IMR-90 (cell line): Measurements from ENCODE around the gene DIP2C. TPM values are rescaled to one million over a fixed set of nuclear protein-coding genes. Genes with fewer than 3 reads are reported as not detected.

Experiments used
- ATAC-seq: fragments of 200-7000 bp; cut with Tn5 transposase; 2 replicates; pipeline ENCODE4 v1.9.1; 2020; ENCODE audit warnings: low read depth, mild to moderate bottlenecking, moderate library complexity
- BruUV-seq: library from RNA; stranded (reverse); fragments of 400-500 nt; replicated peaks from 2 replicates; lab custom pipeline; 2021; lab: Mats Ljungman, UMichigan
- CTCF ChIA-PET: fragments of 300-600 bp; formaldehyde crosslinking; extraction: SDS; loops from one replicate; lab custom pipeline; 2021; ENCODE audit warnings: antibody characterized with exemption; lab: Yijun Ruan, JAX
- POLR2A ChIA-PET: fragments of 300-600 bp; sonication (Branson Sonifier 250); formaldehyde crosslinking; loops from one replicate; lab custom pipeline; 2022; ENCODE audit warnings: antibody characterized with exemption; ENCODE audit not compliant: unreplicated experiment; lab: Charles Lee
- DNase-seq: peaks from one replicate; pipeline ENCODE4 v3.0.0; 2013
- H2AFZ ChIP-seq: replicated peaks from 2 replicates; pipeline ENCODE3; 2013; ENCODE audit warnings: low read length, mild to moderate bottlenecking; ENCODE audit not compliant: poor library complexity
- H2AK5ac ChIP-seq: 2 replicates; pipeline ENCODE4 v1.6.1; 2013; ENCODE audit warnings: low read depth, low read length, inconsistent platforms
- H2AK9ac ChIP-seq: replicated peaks from 2 replicates; pipeline ENCODE3; 2013; ENCODE audit warnings: mild to moderate bottlenecking, low read depth, low read length, moderate library complexity; ENCODE audit not compliant: poor library complexity
- H2BK120ac ChIP-seq: 2 replicates; pipeline ENCODE4 v1.6.1; 2013; ENCODE audit warnings: low read depth, low read length, inconsistent platforms
- H2BK15ac ChIP-seq: 3 replicates; pipeline ENCODE4 v1.6.1; 2013; ENCODE audit warnings: low read depth, low read length, inconsistent platforms
- H2BK20ac ChIP-seq: 2 replicates; pipeline ENCODE4 v1.6.1; 2013; ENCODE audit warnings: low read depth, mild to moderate bottlenecking, inconsistent platforms, low read length, moderate library complexity
- H2BK5ac ChIP-seq: 2 replicates; pipeline ENCODE4 v1.6.1; 2013; ENCODE audit warnings: mild to moderate bottlenecking, low read depth, low read length, inconsistent platforms; ENCODE audit not compliant: poor library complexity, severe bottlenecking
- H3K14ac ChIP-seq: replicated peaks from 2 replicates; pipeline ENCODE4 v1.6.1; 2013; ENCODE audit warnings: low read depth, low read length, inconsistent platforms
- H3K18ac ChIP-seq: 2 replicates; pipeline ENCODE4 v1.6.1; 2013; ENCODE audit warnings: low read depth, low read length, control low read depth
- H3K23ac ChIP-seq: 2 replicates; pipeline ENCODE4 v1.6.1; 2013; ENCODE audit warnings: low read depth, low read length, inconsistent platforms
- H3K27ac ChIP-seq: 2 replicates; pipeline ENCODE4 v1.5.1; 2013; ENCODE audit warnings: mild to moderate bottlenecking, control low read depth, low read length; ENCODE audit not compliant: insufficient read depth
- H3K27me3 ChIP-seq: 2 replicates; pipeline ENCODE4 v1.6.1; 2013; ENCODE audit warnings: low read length; ENCODE audit not compliant: control insufficient read depth, insufficient read depth
- H3K36me3 ChIP-seq: 2 replicates; pipeline ENCODE4 v1.6.1; 2013; ENCODE audit warnings: low read length, mixed read lengths; ENCODE audit not compliant: control insufficient read depth, insufficient read depth
- H3K4ac ChIP-seq: 2 replicates; pipeline ENCODE4 v1.6.1; 2013; ENCODE audit warnings: low read depth, low read length, inconsistent platforms
- H3K4me1 ChIP-seq: 2 replicates; pipeline ENCODE4 v1.6.1; 2013; ENCODE audit warnings: low read length, mixed read lengths; ENCODE audit not compliant: control insufficient read depth, insufficient read depth
- H3K4me2 ChIP-seq: 2 replicates; pipeline ENCODE4 v1.6.1; 2013; ENCODE audit warnings: low read depth, mild to moderate bottlenecking, control low read depth, low read length, moderate library complexity
- H3K4me3 ChIP-seq: 2 replicates; pipeline ENCODE4 v1.5.1; 2013; ENCODE audit warnings: low read depth, mild to moderate bottlenecking, control low read depth, low read length, moderate library complexity; ENCODE audit not compliant: insufficient read depth
- H3K56ac ChIP-seq: 2 replicates; pipeline ENCODE4 v1.6.1; 2013; ENCODE audit warnings: low read length, inconsistent platforms; ENCODE audit not compliant: insufficient read depth; ENCODE audit errors: extremely low read depth
- H3K79me1 ChIP-seq, 2 experiments: 2 replicates each; pipeline ENCODE4 v1.6.1; 2013; ENCODE audit warnings: low read length in 2 of 2, inconsistent platforms in 1 of 2, low read depth in 1 of 2
- H3K9ac ChIP-seq: 2 replicates; pipeline ENCODE4 v1.6.1; 2013; ENCODE audit warnings: low read depth, low read length, control low read depth
- H3K9me1 ChIP-seq: 2 replicates; pipeline ENCODE4 v1.6.1; 2013; ENCODE audit warnings: low read length, inconsistent platforms; ENCODE audit not compliant: insufficient read depth
- H3K9me3 ChIP-seq: 2 replicates; pipeline ENCODE4 v1.6.1; 2013; ENCODE audit warnings: low read length; ENCODE audit not compliant: control insufficient read depth, insufficient read depth
- H4K20me1 ChIP-seq: 2 replicates; pipeline ENCODE4 v1.6.1; 2013; ENCODE audit warnings: low read length, inconsistent platforms; ENCODE audit not compliant: insufficient read depth
- H4K5ac ChIP-seq: 2 replicates; pipeline ENCODE4 v1.6.1; 2013; ENCODE audit warnings: mild to moderate bottlenecking, low read depth, low read length, control low read depth
- H4K8ac ChIP-seq, 2 experiments: 2 replicates each; pipeline ENCODE4 v1.6.1; 2013; ENCODE audit warnings: low read depth in 2 of 2, low read length in 2 of 2, control low read depth in 1 of 2, inconsistent platforms in 1 of 2
- H4K91ac ChIP-seq: 2 replicates; pipeline ENCODE4 v1.6.1; 2013; ENCODE audit warnings: low read depth, low read length, inconsistent platforms; ENCODE audit not compliant: insufficient read depth
- CHD1 ChIP-seq: IDR thresholded peaks from 2 replicates; pipeline ENCODE4 v1.6.1; 2012; ENCODE audit warnings: low read depth, low read length, improper control_type of control experiment
- FOS ChIP-seq: fragments of 150-350 bp; IDR thresholded peaks from 2 replicates; pipeline ENCODE4 v1.6.1; 2016; ENCODE audit warnings: low read depth, low read length
- MAFK ChIP-seq: IDR thresholded peaks from 2 replicates; pipeline ENCODE4 v1.6.1; 2012; ENCODE audit warnings: low read depth, low read length, improper control_type of control experiment
- POLR2A ChIP-seq: IDR thresholded peaks from 2 replicates; pipeline ENCODE4 v1.6.1; 2012; ENCODE audit warnings: mild to moderate bottlenecking, low read depth, low read length
- WGBS, 2 experiments: methylation state at CpG; one replicate each; pipeline versions ENCODE4 v1.1.5 to v1.1.7; 2013; ENCODE audit warnings: missing lambda C conversion rate in 2 of 2; ENCODE audit not compliant: insufficient read length in 1 of 2; ENCODE audit errors: extremely low coverage in 2 of 2; 5-methylcytosine and 5-hydroxymethylcytosine counted together
- dilution Hi-C: fragments of 300-500 bp; cut with HindIII; formaldehyde crosslinking; loops from one replicate; pipeline ENCODE4 v1.14.3; 2018; ENCODE audit warnings: low sequenced_read_pairs; ENCODE audit not compliant: unreplicated experiment
- in situ Hi-C: fragments of 300-500 bp; cut with MboI; formaldehyde crosslinking; loops from 3 replicates; pipeline ENCODE4 v1.14.3; 2019; ENCODE audit warnings: low sequenced_read_pairs, inconsistent platforms, mixed read lengths
- intact Hi-C: fragments of 100-400 bp; cut with micrococcal nuclease; formaldehyde crosslinking; loops from 2 replicates; pipeline ENCODE4 v1.10.0; 2022
- polyA plus RNA-seq, 3 experiments: library from polyadenylated mRNA; depleted of rRNA; stranded (reverse); fragments of >200 nt; gene quantifications; 2 replicates each; pipeline ENCODE4 v1.2.3, GENCODE V29; 2012; ENCODE audit warnings: low replicate concordance in 1 of 3
- total RNA-seq: library from RNA; depleted of rRNA; stranded (reverse); fragments of >200 nt; gene quantifications from 2 replicates; pipeline ENCODE4 v1.2.3, GENCODE V29; 2012
- TF ChIP-seq, protein P1 (sequence below): conservative IDR thresholded peaks from 2 replicates; pipeline ENCODE4 v1.5.1; 2012; ENCODE audit warnings: mild to moderate bottlenecking, low read depth, low read length, improper control_type of control experiment

Gene DIP2C
- total and polyA plus RNA-seq, 2 of the 4 experiments (the other 2 are of a cell fraction): 8.6 to 17.3 TPM

GRCh38 chr10:601660-601963 is 87.9 kb downstream of the DIP2C start:
- Histone ChIP-seq H4K5ac (peak overlapping the region; percentile 55), H4K20me1 (peaks cover 19% of the 10 kb centered on the region), H2AK9ac (peak overlapping the region; percentile 70), H2BK15ac (peak overlapping the region; percentile 96; the same call in 2 of the 3 replicates), H3K79me1 (peaks cover 53 to 92% of the 10 kb centered on the region in 2 experiments), H3K9ac (no peak overlapping the region), H3K23ac (peak overlapping the region; percentile 76), H2BK120ac (peak overlapping the region; percentile 86), H2BK5ac (peak overlapping the region; percentile 80), H3K9me1 (peaks cover 62% of the 10 kb centered on the region), H3K4me1 (peaks cover 52% of the 10 kb centered on the region), H4K91ac (peak overlapping the region; percentile 88), H2AFZ (peak overlapping the region; percentile 63), H3K4me3 (no peak overlapping the region), H3K4me2 (no peak overlapping the region), H3K56ac (no peak overlapping the region), H3K27me3 (no peaks in the 10 kb centered on the region), H3K14ac (peak overlapping the region; percentile 89), H3K9me3 (no peaks in the 10 kb centered on the region), H2BK20ac (peak overlapping the region; percentile 81), H3K27ac (peak overlapping the region; percentile 16), H2AK5ac (peak overlapping the region; percentile 92), H3K36me3 (no peaks in the 10 kb centered on the region), H4K8ac (peak overlapping the region; percentile 52 to 78; a peak in 3 of 4 replicates), H3K4ac (peak overlapping the region; percentile 89), H3K18ac (peak overlapping the region; percentile 13; the same call in 1 of the 2 replicates)
- WGBS, 2 experiments: 50% methylated on average over 7 of the region's 12 CpGs; no CpG with 5 or more reads in 1 of the 2 experiments
- CTCF ChIA-PET: no interaction called here
- BruUV-seq: no TSS peak
- no peak for DNase-seq
- intact Hi-C loops (no loop called here), in situ Hi-C loops (no loop called here), dilution Hi-C loops (no loop called here)
- ATAC-seq: no peak
- POLR2A ChIA-PET: no interaction called here
- TF ChIP-seq POLR2A: no peak
- TF ChIP-seq FOS: no peak
- TF ChIP-seq CHD1: no peak
- TF ChIP-seq, protein P1, sequence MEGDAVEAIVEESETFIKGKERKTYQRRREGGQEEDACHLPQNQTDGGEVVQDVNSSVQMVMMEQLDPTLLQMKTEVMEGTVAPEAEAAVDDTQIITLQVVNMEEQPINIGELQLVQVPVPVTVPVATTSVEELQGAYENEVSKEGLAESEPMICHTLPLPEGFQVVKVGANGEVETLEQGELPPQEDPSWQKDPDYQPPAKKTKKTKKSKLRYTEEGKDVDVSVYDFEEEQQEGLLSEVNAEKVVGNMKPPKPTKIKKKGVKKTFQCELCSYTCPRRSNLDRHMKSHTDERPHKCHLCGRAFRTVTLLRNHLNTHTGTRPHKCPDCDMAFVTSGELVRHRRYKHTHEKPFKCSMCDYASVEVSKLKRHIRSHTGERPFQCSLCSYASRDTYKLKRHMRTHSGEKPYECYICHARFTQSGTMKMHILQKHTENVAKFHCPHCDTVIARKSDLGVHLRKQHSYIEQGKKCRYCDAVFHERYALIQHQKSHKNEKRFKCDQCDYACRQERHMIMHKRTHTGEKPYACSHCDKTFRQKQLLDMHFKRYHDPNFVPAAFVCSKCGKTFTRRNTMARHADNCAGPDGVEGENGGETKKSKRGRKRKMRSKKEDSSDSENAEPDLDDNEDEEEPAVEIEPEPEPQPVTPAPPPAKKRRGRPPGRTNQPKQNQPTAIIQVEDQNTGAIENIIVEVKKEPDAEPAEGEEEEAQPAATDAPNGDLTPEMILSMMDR: no peak
- no peak for TF ChIP-seq MAFK
